HCT116 (cell line): ENCODE results near the gene DDHD1. TPM values are rescaled to one million over a fixed set of nuclear protein-coding genes. Genes with fewer than 3 reads are reported as not detected.

Experiments
- ATAC-seq: fragments of 200-7000 bp; cut with Tn5 transposase; 2 replicates; pipeline ENCODE4 v1.9.1; 2020; ENCODE audit warnings: mild to moderate bottlenecking, moderate library complexity
- BruUV-seq: library from RNA; stranded (reverse); fragments of 400-500 nt; replicated peaks from 2 replicates; lab custom pipeline; 2021; lab: Mats Ljungman, UMichigan
- CTCF ChIA-PET: fragments of 300-600 bp; sonication (Branson Sonifier 250); formaldehyde crosslinking; loops from one replicate; lab custom pipeline; 2021; ENCODE audit warnings: antibody characterized with exemption; lab: Charles Lee
- POLR2A ChIA-PET: fragments of 300-600, 350-600 bp; sonication (Branson Sonifier 250); formaldehyde crosslinking; loops from one replicate; lab custom pipeline; 2021; ENCODE audit warnings: antibody characterized with exemption; lab: Charles Lee
- RAD21 ChIA-PET, 2 experiments: fragments of 300-600 bp; sonication (Branson Sonifier 250); formaldehyde crosslinking; loops; one replicate each; lab custom pipeline; 2023; ENCODE audit warnings: low total read pairs in 2 of 2; ENCODE audit not compliant: uncharacterized antibody in 2 of 2, unreplicated experiment in 2 of 2, low non-redundant PET in 1 of 2; lab: Charles Lee
- DNase-seq: peaks from one replicate; pipeline ENCODE4 v3.0.0-alpha.2; 2010; ENCODE audit warnings: low read depth, low spot score
- H2AFZ ChIP-seq: fragments of 200-600 bp; shearing (Covaris generic), sonication (generic); 2 replicates; pipeline ENCODE4 v1.6.1; 2017; ENCODE audit warnings: low read depth, mixed run types, mixed read lengths, antibody characterized with exemption, low read length; ENCODE audit not compliant: poor library complexity, severe bottlenecking
- H3K27ac ChIP-seq: 2 replicates; pipeline ENCODE4 v1.5.1; 2012; ENCODE audit warnings: low read depth, low read length
- H3K27me3 ChIP-seq: fragments of 200-600 bp; sonication (generic); 2 replicates; pipeline ENCODE4 v1.6.1; 2016; ENCODE audit warnings: mixed run types, low read length, mixed read lengths; ENCODE audit not compliant: insufficient read depth
- H3K36me3 ChIP-seq, 2 experiments: fragments of 200-500 bp in 1 of 2; fragments of 200-600 bp in 1 of 2; sonication (Bioruptor generic) in 1 of 2; sonication (generic) in 1 of 2; 2 replicates each; pipeline versions ENCODE4 v1.5.1 to v1.6.1; 2014 to 2016; ENCODE audit warnings: low read length in 2 of 2, inconsistent platforms in 1 of 2, mixed read lengths in 1 of 2, mixed run types in 1 of 2; ENCODE audit not compliant: insufficient read depth in 2 of 2, control insufficient read depth in 1 of 2
- H3K4me1 ChIP-seq, 2 experiments: fragments of 200-600 bp in 1 of 2; sonication (generic) in 1 of 2; 2 replicates each; pipeline versions ENCODE4 v1.5.1 to v1.6.1; 2012 to 2017; ENCODE audit warnings: low read length in 2 of 2, inconsistent platforms in 1 of 2, mild to moderate bottlenecking in 1 of 2, mixed read lengths in 1 of 2, mixed run types in 1 of 2, moderate library complexity in 1 of 2; ENCODE audit not compliant: insufficient read depth in 2 of 2, control insufficient read depth in 1 of 2
- H3K4me2 ChIP-seq: fragments of 200-600 bp; sonication (generic); 2 replicates; pipeline ENCODE4 v1.6.1; 2017; ENCODE audit warnings: mixed run types, low read length, mixed read lengths
- H3K4me3 ChIP-seq, 2 experiments: fragments of 200-600 bp in 1 of 2; sonication (generic) in 1 of 2; replicated peaks in 1 of 2; 2 replicates each; pipeline ENCODE4 v1.5.1; 2011 to 2016; ENCODE audit warnings: low read length in 2 of 2, control low read depth in 1 of 2, low read depth in 1 of 2, mild to moderate bottlenecking in 1 of 2, mixed read lengths in 1 of 2, mixed run types in 1 of 2
- H3K79me2 ChIP-seq: fragments of 200-600 bp; sonication (generic); 2 replicates; pipeline ENCODE4 v1.6.1; 2017; ENCODE audit warnings: mild to moderate bottlenecking, mixed run types, low read length, moderate library complexity, mixed read lengths; ENCODE audit not compliant: insufficient read depth
- H3K9ac ChIP-seq: fragments of 200-600 bp; sonication (generic); 2 replicates; pipeline ENCODE4 v1.6.1; 2016; ENCODE audit warnings: low read length, mixed read lengths
- H3K9me2 ChIP-seq: fragments of 200-600 bp; sonication (generic), shearing (Covaris generic); 2 replicates; pipeline ENCODE4 v1.6.1; 2017; ENCODE audit warnings: mixed run types, mild to moderate bottlenecking, moderate library complexity; ENCODE audit not compliant: insufficient read depth
- H3K9me3 ChIP-seq, 2 experiments: fragments of 200-500 bp in 1 of 2; fragments of 200-600 bp in 1 of 2; sonication (Bioruptor generic) in 1 of 2; sonication (generic) in 1 of 2; 2 replicates each; pipeline ENCODE4 v1.6.1; 2014 to 2017; ENCODE audit warnings: low read length in 2 of 2, mixed read lengths in 2 of 2, inconsistent platforms in 1 of 2, low read depth in 1 of 2, mild to moderate bottlenecking in 1 of 2, mixed run types in 1 of 2, moderate library complexity in 1 of 2; ENCODE audit not compliant: control insufficient read depth in 1 of 2, insufficient read depth in 1 of 2
- H4K20me1 ChIP-seq: fragments of 200-600 bp; sonication (generic), shearing (Covaris generic); 2 replicates; pipeline ENCODE4 v1.6.1; 2017; ENCODE audit warnings: mixed run types, mild to moderate bottlenecking, moderate library complexity; ENCODE audit not compliant: insufficient read depth
- CEBPB ChIP-seq: IDR thresholded peaks from 2 replicates; pipeline ENCODE4 v1.6.1; 2012; ENCODE audit warnings: low read depth
- EGR1 ChIP-seq: IDR thresholded peaks from 2 replicates; pipeline ENCODE4 v1.6.1; 2012; ENCODE audit warnings: low read depth
- ELF1 ChIP-seq: IDR thresholded peaks from 2 replicates; pipeline ENCODE4 v1.6.1; 2012; ENCODE audit warnings: low read depth, borderline replicate concordance
- EZH2 ChIP-seq: fragments of 200-600 bp; sonication (generic); IDR thresholded peaks from 2 replicates; pipeline ENCODE4 v1.6.1; 2017; ENCODE audit warnings: antibody characterized with exemption, mixed run types
- EZH2phosphoT487 ChIP-seq: fragments of 200-600 bp; IDR thresholded peaks from 2 replicates; pipeline ENCODE4 v1.6.1; 2018; ENCODE audit warnings: antibody characterized with exemption, borderline replicate concordance
- FOSL1 ChIP-seq: IDR thresholded peaks from 2 replicates; pipeline ENCODE4 v1.6.1; 2012; ENCODE audit warnings: low read depth
- JUND ChIP-seq: IDR thresholded peaks from 2 replicates; pipeline ENCODE4 v1.6.1; 2012
- POLR2AphosphoS5 ChIP-seq: IDR thresholded peaks from 2 replicates; pipeline ENCODE4 v1.6.1; 2011; ENCODE audit warnings: mild to moderate bottlenecking, low read depth, low read length, moderate library complexity
- RAD21 ChIP-seq: IDR thresholded peaks from 2 replicates; pipeline ENCODE4 v1.6.1; 2012; ENCODE audit warnings: low read depth, mild to moderate bottlenecking
- SIN3A ChIP-seq: IDR thresholded peaks from 2 replicates; pipeline ENCODE4 v1.6.1; 2012; ENCODE audit warnings: low read depth
- SP1 ChIP-seq: IDR thresholded peaks from 2 replicates; pipeline ENCODE4 v1.6.1; 2012; ENCODE audit warnings: low read depth
- SRF ChIP-seq: IDR thresholded peaks from 2 replicates; pipeline ENCODE4 v1.6.1; 2012; ENCODE audit warnings: low read depth
- TCF7L2 ChIP-seq: IDR thresholded peaks from 2 replicates; pipeline ENCODE4 v1.7.0; 2011; ENCODE audit warnings: borderline replicate concordance, inconsistent platforms; ENCODE audit not compliant: insufficient read depth, insufficient read length; ENCODE audit errors: extremely low read depth
- YY1 ChIP-seq: IDR thresholded peaks from 2 replicates; pipeline ENCODE4 v1.6.1; 2011; ENCODE audit warnings: low read length, low read depth, moderate library complexity, mild to moderate bottlenecking; ENCODE audit not compliant: insufficient replicate concordance; ENCODE audit errors: extremely low read depth
- ZFX ChIP-seq: fragments of 450-650 bp; IDR thresholded peaks from 2 replicates; pipeline ENCODE4 v1.6.1; 2017
- ZNF274 ChIP-seq: fragments of 200-500 bp; sonication (Bioruptor generic); IDR thresholded peaks from 2 replicates; pipeline ENCODE4 v1.6.1; 2014; ENCODE audit warnings: mild to moderate bottlenecking, low read depth, low read length, inconsistent platforms
- intact Hi-C: fragments of 100-400 bp; cut with micrococcal nuclease; formaldehyde crosslinking; loops from 2 replicates; pipeline ENCODE4 v1.10.0; 2022
- total RNA-seq: library from RNA; stranded (reverse); gene quantifications from one replicate; pipeline ENCODE4 v1.2.1, GENCODE V29; 2021; ENCODE audit not compliant: unreplicated experiment
- TF ChIP-seq, protein P1 (sequence below), 3 experiments: fragments of 200-600 bp in 1 of 3; sonication (generic) in 1 of 3; IDR thresholded peaks in 2 of 3; conservative IDR thresholded peaks in 1 of 3; 2 replicates each; pipeline ENCODE4 v1.5.1; 2012 to 2017; ENCODE audit warnings: low read depth in 2 of 3, low read length in 2 of 3, antibody characterized with exemption in 1 of 3, borderline replicate concordance in 1 of 3, control low read depth in 1 of 3, mild to moderate bottlenecking in 1 of 3, mixed read lengths in 1 of 3, mixed run types in 1 of 3, moderate library complexity in 1 of 3; ENCODE audit not compliant: insufficient read depth in 1 of 3
- TF ChIP-seq, protein P2 (sequence below): IDR thresholded peaks from 2 replicates; pipeline ENCODE4 v1.6.1; 2012
- TF ChIP-seq, protein P3 (sequence below): IDR thresholded peaks from 2 replicates; pipeline ENCODE4 v1.6.1; 2011; ENCODE audit warnings: mild to moderate bottlenecking, low read length, moderate library complexity; ENCODE audit not compliant: insufficient replicate concordance; ENCODE audit errors: extremely low read depth
- TF ChIP-seq, protein P4 (sequence below): IDR thresholded peaks from 2 replicates; pipeline ENCODE4 v1.6.1; 2012; ENCODE audit warnings: low read depth

DDHD1 gene
- total RNA-seq, 1 experiment from 2014 or later, result 26.9 TPM

DNA sequence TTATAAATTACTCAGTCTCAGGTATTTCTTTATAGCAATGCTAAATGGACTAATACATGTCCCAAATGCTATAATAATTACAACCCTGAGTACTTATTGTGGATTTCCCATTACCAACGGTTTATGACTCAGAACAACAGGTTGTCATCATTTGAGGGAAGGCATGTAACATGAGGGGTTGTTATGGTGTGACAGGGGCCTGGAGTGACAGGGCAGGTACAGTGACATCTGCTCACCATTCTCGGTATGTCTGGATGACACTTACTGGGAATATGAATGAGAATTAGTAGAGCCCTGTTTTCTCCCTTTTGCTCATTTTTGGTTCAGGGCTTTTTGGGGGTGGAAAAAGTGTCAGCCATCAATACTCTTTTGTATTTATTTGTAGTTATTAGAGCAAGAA is 166.1 kb downstream of the DDHD1 start:
- intact Hi-C loops, result no loop called here
- POLR2A ChIA-PET, result no interaction called here
- H3K4me3 ChIP-seq, result no peak overlapping the region
- CTCF ChIA-PET, result no interaction called here
- no peaks in the 10 kb centered on the region for H3K36me3 ChIP-seq
- no peaks in the 10 kb centered on the region for H3K27me3 ChIP-seq
- no peak overlapping the region for H3K27ac ChIP-seq
- H3K4me1 ChIP-seq, result no peaks in the 10 kb centered on the region
- DNase-seq (no peak), ATAC-seq (no peak)
- no peak overlapping the region for H2AFZ ChIP-seq
- no peaks in the 10 kb centered on the region for H4K20me1 ChIP-seq
- TF ChIP-seq FOSL1 (no peak), EZH2phosphoT487 (no peak), ZNF274 (no peak), SP1 (no peak), SRF (no peak), CEBPB (no peak), YY1 (no peak), POLR2AphosphoS5 (no peak), SIN3A (no peak), ZFX (no peak), TCF7L2 (no peak), EZH2 (no peak), EGR1 (no peak), ELF1 (no peak), JUND (no peak), RAD21 (no peak)
- TF ChIP-seq, protein P1, sequence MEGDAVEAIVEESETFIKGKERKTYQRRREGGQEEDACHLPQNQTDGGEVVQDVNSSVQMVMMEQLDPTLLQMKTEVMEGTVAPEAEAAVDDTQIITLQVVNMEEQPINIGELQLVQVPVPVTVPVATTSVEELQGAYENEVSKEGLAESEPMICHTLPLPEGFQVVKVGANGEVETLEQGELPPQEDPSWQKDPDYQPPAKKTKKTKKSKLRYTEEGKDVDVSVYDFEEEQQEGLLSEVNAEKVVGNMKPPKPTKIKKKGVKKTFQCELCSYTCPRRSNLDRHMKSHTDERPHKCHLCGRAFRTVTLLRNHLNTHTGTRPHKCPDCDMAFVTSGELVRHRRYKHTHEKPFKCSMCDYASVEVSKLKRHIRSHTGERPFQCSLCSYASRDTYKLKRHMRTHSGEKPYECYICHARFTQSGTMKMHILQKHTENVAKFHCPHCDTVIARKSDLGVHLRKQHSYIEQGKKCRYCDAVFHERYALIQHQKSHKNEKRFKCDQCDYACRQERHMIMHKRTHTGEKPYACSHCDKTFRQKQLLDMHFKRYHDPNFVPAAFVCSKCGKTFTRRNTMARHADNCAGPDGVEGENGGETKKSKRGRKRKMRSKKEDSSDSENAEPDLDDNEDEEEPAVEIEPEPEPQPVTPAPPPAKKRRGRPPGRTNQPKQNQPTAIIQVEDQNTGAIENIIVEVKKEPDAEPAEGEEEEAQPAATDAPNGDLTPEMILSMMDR (IDR thresholded peaks at IDR 0.05 in 2 of 3, conservative IDR thresholded peaks at IDR 0.05 in 1 of 3; ENCODE audit: borderline replicate concordance in 1 of 3, insufficient read depth in 1 of 3, low read depth in 2 of 3, low read length in 2 of 3), result no peak
- TF ChIP-seq, protein P2, sequence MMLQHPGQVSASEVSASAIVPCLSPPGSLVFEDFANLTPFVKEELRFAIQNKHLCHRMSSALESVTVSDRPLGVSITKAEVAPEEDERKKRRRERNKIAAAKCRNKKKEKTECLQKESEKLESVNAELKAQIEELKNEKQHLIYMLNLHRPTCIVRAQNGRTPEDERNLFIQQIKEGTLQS, result no peak
- TF ChIP-seq, protein P3, sequence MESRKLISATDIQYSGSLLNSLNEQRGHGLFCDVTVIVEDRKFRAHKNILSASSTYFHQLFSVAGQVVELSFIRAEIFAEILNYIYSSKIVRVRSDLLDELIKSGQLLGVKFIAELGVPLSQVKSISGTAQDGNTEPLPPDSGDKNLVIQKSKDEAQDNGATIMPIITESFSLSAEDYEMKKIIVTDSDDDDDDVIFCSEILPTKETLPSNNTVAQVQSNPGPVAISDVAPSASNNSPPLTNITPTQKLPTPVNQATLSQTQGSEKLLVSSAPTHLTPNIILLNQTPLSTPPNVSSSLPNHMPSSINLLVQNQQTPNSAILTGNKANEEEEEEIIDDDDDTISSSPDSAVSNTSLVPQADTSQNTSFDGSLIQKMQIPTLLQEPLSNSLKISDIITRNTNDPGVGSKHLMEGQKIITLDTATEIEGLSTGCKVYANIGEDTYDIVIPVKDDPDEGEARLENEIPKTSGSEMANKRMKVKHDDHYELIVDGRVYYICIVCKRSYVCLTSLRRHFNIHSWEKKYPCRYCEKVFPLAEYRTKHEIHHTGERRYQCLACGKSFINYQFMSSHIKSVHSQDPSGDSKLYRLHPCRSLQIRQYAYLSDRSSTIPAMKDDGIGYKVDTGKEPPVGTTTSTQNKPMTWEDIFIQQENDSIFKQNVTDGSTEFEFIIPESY, result no peak
- TF ChIP-seq, protein P4, sequence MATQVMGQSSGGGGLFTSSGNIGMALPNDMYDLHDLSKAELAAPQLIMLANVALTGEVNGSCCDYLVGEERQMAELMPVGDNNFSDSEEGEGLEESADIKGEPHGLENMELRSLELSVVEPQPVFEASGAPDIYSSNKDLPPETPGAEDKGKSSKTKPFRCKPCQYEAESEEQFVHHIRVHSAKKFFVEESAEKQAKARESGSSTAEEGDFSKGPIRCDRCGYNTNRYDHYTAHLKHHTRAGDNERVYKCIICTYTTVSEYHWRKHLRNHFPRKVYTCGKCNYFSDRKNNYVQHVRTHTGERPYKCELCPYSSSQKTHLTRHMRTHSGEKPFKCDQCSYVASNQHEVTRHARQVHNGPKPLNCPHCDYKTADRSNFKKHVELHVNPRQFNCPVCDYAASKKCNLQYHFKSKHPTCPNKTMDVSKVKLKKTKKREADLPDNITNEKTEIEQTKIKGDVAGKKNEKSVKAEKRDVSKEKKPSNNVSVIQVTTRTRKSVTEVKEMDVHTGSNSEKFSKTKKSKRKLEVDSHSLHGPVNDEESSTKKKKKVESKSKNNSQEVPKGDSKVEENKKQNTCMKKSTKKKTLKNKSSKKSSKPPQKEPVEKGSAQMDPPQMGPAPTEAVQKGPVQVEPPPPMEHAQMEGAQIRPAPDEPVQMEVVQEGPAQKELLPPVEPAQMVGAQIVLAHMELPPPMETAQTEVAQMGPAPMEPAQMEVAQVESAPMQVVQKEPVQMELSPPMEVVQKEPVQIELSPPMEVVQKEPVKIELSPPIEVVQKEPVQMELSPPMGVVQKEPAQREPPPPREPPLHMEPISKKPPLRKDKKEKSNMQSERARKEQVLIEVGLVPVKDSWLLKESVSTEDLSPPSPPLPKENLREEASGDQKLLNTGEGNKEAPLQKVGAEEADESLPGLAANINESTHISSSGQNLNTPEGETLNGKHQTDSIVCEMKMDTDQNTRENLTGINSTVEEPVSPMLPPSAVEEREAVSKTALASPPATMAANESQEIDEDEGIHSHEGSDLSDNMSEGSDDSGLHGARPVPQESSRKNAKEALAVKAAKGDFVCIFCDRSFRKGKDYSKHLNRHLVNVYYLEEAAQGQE, result no peak
- H3K9ac ChIP-seq, result no peak overlapping the region
- H3K4me2 ChIP-seq, result no peak overlapping the region
- RAD21 ChIA-PET, result no interaction called here
- H3K9me3 ChIP-seq, result no peaks in the 10 kb centered on the region
- no peaks in the 10 kb centered on the region for H3K79me2 ChIP-seq
- no peaks in the 10 kb centered on the region for H3K9me2 ChIP-seq
- BruUV-seq, result no TSS peak
